ENCODE results near the gene OGFR. TPM values are rescaled to one million over a fixed set of nuclear protein-coding genes. Genes with fewer than 3 reads are reported as not detected.

The OGFR gene
- polyA plus RNA-seq, 3 donors = 26.8 to 34.9 (median 33.2) TPM

DNA sequence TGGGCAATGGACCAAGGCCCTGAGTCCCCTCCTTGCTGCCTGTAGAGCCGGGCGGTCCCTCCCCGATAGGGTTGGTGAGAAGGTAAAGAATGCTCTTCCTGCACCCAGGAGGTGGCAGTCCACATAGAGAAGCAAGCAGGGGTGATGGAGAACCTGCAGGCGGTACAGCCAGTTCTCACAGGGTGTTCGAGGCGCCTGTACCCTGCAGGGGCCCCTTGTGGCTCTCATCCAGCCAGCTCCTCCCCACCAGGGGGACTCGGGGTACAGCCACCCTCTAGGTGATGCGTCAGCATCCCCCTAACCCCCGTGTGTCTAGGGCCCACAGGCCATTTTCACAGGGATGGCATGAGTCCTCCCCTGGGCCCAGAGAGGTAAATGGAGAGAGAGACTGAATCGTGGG, 7.1 kb downstream of the OGFR start:
- no peak for DNase-seq

- no peak for DNase-seq
These were observed 7.7 kb downstream of the OGFR start for GRCh38 chr20:62812181-62812906.

GRCh38 chr20:62812907-62813200, 8.2 kb downstream of the OGFR start:
- DNase-seq = no peak

DNA sequence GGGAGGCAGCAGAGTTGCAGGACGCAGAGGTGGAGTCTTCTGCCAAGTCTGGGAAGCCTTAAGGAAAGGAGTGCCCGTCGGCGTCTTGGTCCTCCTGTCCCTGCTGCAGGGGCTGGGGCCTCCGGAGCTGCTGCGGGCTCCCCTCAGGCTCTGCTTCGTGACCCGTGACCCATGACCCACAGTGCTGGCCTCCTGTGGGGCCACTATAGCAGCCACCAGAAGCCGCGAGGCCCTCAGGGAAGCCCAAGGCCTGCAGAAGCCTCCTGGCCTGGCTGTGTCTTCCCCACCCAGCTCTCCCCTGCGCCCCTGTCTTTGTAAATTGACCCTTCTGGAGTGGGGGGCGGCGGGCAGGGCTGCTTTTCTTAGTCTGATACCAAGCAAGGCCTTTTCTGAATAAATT, 9.0 kb downstream of the OGFR start:
- no peak for DNase-seq

DNA sequence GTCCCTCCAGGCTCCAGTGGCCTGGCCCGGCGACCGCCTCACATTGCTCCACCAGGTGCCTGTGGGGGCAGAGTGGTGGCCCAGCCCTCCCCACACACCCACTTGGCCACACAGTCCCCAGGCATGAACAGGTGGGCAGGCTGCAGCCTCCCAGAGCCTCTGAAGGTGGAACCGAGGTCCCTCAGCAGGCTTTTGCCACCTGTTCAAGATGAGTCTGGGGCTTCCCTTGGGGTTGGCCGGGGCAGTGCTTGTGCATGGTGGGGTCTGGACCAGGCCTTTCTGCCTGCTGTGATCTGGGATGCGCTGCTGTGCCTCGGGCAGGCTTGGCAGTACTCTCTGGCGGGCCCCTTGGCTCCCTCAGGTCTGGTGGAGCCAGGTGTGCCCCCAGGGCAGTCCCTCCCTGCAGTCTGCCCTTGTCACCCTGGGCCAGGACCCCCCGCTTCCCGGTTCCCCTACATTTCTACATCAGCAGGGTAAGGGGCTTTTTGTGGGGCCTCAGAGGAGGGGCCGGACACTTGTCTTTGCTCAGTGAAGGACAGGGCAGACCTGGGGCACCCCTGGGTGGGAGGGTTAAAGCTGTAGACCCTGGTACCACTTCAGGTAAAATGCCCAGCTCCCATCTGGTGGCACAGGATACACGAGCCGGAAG, 9.5 kb downstream of the OGFR start:
- DNase-seq = no peak

GRCh38 chr20:62814709-62815065, 10.1 kb downstream of the OGFR start:
- DNase-seq = no peak

DNA sequence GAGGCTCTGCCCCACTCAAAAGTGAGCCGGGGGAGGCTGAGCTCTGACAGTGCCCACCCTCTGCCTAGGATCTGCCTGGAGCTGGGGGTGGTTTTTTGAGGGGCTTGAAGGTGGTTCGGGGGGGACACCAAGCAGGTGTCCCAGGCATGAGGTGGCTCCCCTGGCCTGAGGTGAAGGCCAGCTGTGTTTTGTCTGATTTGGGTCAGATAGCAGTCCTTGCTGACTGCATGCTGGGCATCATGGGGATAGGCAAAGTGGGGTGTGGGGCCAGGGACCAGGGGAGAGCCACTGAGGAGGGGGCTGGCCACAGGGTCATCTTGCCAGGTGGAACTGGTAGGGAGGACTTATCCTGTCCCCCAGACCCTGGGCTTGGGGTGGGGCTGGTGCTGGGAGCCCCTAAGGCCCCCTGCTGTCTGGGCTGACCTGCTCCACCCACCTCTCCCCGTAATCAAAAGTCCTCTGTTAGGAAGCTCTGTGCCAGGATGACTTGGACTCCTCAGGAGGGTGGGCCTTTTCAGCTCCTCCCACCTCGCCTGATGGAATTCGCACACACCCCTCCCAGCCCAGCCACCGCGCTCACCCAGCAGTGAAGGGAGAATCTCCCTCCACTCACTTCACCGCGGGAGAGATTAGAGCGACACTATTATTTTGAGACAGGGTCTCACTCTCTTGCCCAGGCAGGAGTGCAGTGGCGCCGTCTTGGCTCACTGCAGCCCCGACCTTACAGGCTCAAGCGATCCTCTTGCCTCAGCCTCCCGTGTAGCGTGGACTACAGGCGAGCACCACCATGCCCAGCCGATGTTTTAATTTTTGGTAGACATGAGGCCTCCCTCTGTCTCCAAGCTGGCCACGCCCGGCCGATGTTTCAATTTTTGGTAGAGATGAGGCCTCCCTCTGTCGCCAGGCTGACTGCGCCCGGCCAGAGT, 10.7 kb downstream of the OGFR start:
- DNase-seq = no peak

GRCh38 chr20:62816031-62816883, 11.6 kb downstream of the OGFR start:
- no peak for DNase-seq

DNA sequence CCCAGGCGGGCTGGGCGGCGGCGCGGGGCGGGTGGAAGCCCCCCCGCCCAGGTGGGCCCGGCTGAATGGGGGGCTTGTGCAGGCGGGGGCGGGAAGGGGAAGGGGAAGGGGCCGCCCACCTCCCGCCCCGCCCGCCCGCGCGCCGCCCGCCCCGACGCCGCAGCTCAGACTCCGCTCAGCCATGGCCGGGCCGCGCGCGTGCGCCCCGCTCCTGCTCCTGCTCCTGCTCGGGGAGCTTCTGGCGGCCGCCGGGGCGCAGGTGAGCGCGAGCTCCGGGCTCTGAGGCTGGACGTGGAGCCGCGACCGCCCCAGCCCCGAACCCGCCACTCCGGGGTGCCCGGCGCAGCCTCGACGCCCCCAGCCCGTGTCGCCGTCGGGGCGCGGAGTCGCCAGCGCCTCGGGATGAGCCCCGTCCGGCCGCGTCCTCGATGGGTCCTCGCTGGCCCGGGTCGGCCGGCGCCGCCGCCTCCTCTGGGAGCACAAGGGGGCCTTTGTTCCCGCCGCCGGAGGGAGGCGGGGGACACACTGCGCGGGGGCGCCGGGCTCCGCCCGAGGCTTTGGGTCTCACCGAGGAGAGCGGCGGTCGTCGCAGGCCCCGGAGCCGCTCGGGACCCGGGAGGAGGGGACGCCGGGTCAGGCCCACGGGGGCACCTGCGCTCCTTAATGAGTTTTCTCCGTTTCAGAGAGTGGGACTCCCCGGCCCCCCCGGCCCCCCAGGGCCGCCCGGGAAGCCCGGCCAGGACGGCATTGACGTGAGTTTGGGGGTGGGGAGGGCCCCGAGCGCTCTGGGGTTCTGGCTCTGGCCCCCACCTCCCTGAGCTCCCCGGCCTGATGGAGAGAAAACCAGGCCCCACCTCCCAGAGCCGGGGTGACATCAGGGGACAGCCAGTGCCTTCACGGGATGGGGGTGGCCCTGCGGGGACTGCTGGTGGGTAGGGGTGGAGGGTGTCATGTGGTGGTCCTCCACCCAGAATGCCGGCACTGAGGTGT, 12.5 kb downstream of the OGFR start, which contains the start of gene COL9A3:
Gene COL9A3 (plus strand): TSS at position 167 of the 990 bp plus-strand sequence. CDS start 15 bp downstream, at position 182.
- no peak for DNase-seq

DNA sequence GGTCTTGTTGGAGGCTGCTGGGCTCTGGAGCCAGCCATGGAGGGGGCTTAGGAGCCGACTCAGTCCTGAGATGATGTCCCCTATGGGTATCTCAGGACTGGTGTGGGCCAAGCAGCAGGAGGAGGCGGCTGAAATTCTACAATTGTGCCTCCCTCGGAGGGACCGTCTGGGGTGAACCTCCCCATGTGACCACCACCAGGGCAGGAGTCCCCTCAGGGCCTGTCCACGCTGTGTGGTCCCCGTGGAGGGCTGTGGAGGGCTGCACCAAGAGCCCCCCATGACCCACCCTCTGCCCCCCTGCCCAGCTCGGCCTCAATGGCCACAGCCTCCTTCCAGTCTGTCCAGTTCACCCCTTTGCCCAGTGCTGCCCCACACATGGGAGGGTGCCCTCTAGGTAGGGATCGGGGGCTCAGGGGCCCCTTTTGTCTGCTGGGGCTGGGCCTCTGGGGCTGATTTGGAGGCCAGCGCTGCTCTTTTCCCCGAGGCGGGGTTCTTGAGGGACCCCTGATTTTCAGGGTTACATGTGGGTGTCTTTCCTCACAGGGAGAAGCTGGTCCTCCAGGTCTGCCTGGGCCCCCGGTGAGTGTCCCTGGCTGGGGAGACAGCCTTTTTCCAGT, 13.4 kb downstream of the OGFR start:
- DNase-seq = no peak

- peak; percentile 71 for DNase-seq
These were observed 14.2 kb downstream of the OGFR start for GRCh38 chr20:62818592-62819493.

GRCh38 chr20:62819494-62820174, 15.0 kb downstream of the OGFR start:
- DNase-seq = no peak

- DNase-seq = no peak
These were observed 15.8 kb downstream of the OGFR start for GRCh38 chr20:62820208-62820961.

DNA sequence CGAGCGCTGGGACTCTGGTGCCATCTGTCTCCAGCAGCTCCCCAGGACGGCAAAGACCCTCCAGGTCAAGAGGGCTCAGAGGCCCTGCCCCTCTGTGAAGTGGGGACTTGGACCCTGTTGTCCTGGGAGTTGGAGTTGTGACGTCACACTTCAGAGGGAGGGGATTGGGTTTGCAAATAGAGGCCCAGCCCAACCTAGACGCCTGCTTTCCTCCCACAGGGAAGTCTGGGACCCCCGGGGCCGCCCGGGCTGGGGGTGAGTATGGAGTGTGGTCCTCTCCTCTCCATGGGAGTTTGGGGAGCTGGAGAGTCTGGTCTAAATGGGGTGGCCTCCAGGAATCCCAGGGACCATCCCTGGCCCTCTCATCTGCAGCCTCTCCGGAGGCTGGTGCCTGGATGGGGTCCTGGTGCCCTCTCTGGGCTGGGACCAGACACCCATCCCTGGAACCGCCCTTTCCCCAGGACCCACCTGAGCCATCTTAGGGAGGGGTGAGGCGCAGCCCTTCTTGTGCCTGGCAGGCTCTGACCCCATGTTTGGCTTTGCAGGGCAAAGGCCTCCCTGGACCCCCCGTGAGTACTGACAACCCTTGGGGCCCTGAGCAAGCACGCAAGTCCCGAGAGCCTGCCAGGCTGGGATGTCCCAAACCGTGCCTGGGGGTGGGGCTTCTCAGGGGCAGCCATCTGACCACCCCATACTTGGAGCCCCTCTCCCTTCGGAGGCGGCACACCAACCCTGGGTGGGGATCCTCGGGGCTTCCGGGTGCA, 16.5 kb downstream of the OGFR start:
- DNase-seq = no peak

GRCh38 chr20:62821726-62822210, 17.1 kb downstream of the OGFR start:
- DNase-seq = no peak

GRCh38 chr20:62822239-62822787, 17.7 kb downstream of the OGFR start:
- no peak for DNase-seq
